Kidney (tissue), 14 donors: Measurements from ENCODE around the gene DIDO1. TPM values are rescaled to one million over a fixed set of nuclear protein-coding genes. Genes with fewer than 3 reads are reported as not detected.

Experiments used
- DNase-seq, 5 donors: peaks; one replicate each; pipeline ENCODE4 v3.0.0-alpha.2; 2013 to 2020
- FAIRE-seq: peaks from 2 replicates; lab custom pipeline; 2012; peaks lifted over from hg19 to GRCh38; lab: Jason Lieb, UNC
- H3K27ac ChIP-seq, 2 donors: one replicate each; pipeline ENCODE4 v1.7.0; 2013; ENCODE audit warnings: low read depth in 2 of 2, low read length in 2 of 2, inconsistent platforms in 1 of 2
- H3K27me3 ChIP-seq: one replicate; pipeline ENCODE4 v1.7.1; 2013; ENCODE audit warnings: low read length, inconsistent platforms; ENCODE audit not compliant: control insufficient read depth, insufficient read depth
- H3K36me3 ChIP-seq, 3 donors: one replicate each; pipeline versions ENCODE4 v1.7.0 to v1.7.1; 2013; ENCODE audit warnings: low read length in 3 of 3, control low read depth in 1 of 3, inconsistent platforms in 1 of 3; ENCODE audit not compliant: insufficient read depth in 3 of 3, control insufficient read depth in 2 of 3
- H3K4me1 ChIP-seq, 3 donors: one replicate each; pipeline versions ENCODE4 v1.7.0 to v1.7.1; 2013; ENCODE audit warnings: low read length in 3 of 3, inconsistent platforms in 1 of 3, low read depth in 1 of 3; ENCODE audit not compliant: control insufficient read depth in 2 of 3, insufficient read depth in 2 of 3
- H3K4me3 ChIP-seq, 3 donors: one replicate each; pipeline versions ENCODE4 v1.7.0 to v1.8.1; 2013; ENCODE audit warnings: low read length in 3 of 3, control low read depth in 1 of 3, inconsistent platforms in 1 of 3
- H3K9ac ChIP-seq, 3 donors: one replicate each; pipeline versions ENCODE4 v1.7.0 to v1.7.1; 2013; ENCODE audit warnings: low read length in 3 of 3, control low read depth in 1 of 3, inconsistent platforms in 1 of 3
- H3K9me3 ChIP-seq, 3 donors: one replicate each; pipeline versions ENCODE4 v1.7.0 to v1.7.1; 2013; ENCODE audit warnings: low read length in 3 of 3, control low read depth in 1 of 3, inconsistent platforms in 1 of 3; ENCODE audit not compliant: control insufficient read depth in 2 of 3, insufficient read depth in 1 of 3
- intact Hi-C: fragments of 100-400 bp; cut with DNase I; formaldehyde crosslinking; loops from one replicate; pipeline ENCODE4 v1.11.1; 2022
- polyA plus RNA-seq: library from polyadenylated mRNA; stranded (reverse); fragments of 350-450 nt; fragmentation: Illumina TruSeq; extraction: RNeasy Lipid Tissue Mini Kit (QIAGEN cat#74804); gene quantifications from one replicate; pipeline ENCODE4 v1.2.3, GENCODE V29; 2014; ENCODE audit warnings: low read depth, low replicate concordance; ENCODE audit not compliant: insufficient read depth
- total RNA-seq: library from RNA; stranded (reverse); fragmentation: NEBNext Ultra II Directional; extraction: Animal tissue kit (Norgen Biotek cat#: 25700); gene quantifications from one replicate; pipeline ENCODE4 v1.2.1, GENCODE V29; 2021
- TF ChIP-seq, protein P1 (sequence below): IDR thresholded peaks from 3 replicates; pipeline ENCODE4 v1.5.1; 2012; ENCODE audit warnings: mild to moderate bottlenecking, moderate library complexity, borderline replicate concordance; ENCODE audit not compliant: insufficient read depth; ENCODE audit errors: extremely low read depth
- donor health status: control.
- donor health status: control.
- donor health status: control.
- donor health status: control.
- donor health status: control.
- donor health status: DM: yes; HTN: yes; CAD: no.
- donor health status: Normal renal cell carcinoma (clear cell type).

DIDO1 gene
- total and polyA plus RNA-seq, 2 donors from 2014 or later: 23.0 to 67.9 TPM

DNA sequence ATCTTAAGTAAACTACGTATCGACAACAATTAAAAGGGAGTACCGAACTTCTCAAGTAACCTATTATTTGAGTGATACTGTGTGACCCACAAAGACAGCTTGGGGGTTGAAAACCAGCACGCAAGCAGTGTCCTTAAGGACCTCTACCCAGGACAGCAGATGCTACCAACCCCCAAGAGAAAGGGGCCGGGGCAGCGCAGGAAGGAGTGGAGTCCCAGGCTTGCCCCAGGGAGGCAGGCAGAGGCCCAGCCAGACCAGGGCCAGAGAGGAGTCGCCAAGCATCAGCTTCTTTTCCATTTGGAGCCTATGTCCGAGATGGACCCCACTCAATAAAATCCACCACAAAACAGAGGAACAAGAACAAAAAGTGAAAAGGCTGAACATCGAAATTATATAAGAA is 11.9 kb downstream of the DIDO1 start:
- Histone ChIP-seq H3K4me1 (peaks cover 0 to 27% (median 21%) of the 10 kb centered on the region in 3 donors), H3K27me3 (no peaks in the 10 kb centered on the region), H3K36me3 (peaks cover 7 to 29% (median 24%) of the 10 kb centered on the region in 3 donors), H3K27ac (no peak overlapping the region), H3K9ac (no peak overlapping the region), H3K4me3 (no peak overlapping the region), H3K9me3 (no peaks in the 10 kb centered on the region)
- intact Hi-C loops: no loop called here
- TF ChIP-seq, protein P1, sequence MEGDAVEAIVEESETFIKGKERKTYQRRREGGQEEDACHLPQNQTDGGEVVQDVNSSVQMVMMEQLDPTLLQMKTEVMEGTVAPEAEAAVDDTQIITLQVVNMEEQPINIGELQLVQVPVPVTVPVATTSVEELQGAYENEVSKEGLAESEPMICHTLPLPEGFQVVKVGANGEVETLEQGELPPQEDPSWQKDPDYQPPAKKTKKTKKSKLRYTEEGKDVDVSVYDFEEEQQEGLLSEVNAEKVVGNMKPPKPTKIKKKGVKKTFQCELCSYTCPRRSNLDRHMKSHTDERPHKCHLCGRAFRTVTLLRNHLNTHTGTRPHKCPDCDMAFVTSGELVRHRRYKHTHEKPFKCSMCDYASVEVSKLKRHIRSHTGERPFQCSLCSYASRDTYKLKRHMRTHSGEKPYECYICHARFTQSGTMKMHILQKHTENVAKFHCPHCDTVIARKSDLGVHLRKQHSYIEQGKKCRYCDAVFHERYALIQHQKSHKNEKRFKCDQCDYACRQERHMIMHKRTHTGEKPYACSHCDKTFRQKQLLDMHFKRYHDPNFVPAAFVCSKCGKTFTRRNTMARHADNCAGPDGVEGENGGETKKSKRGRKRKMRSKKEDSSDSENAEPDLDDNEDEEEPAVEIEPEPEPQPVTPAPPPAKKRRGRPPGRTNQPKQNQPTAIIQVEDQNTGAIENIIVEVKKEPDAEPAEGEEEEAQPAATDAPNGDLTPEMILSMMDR: no peak
- no peak for FAIRE-seq
- DNase-seq: no peak

DNA sequence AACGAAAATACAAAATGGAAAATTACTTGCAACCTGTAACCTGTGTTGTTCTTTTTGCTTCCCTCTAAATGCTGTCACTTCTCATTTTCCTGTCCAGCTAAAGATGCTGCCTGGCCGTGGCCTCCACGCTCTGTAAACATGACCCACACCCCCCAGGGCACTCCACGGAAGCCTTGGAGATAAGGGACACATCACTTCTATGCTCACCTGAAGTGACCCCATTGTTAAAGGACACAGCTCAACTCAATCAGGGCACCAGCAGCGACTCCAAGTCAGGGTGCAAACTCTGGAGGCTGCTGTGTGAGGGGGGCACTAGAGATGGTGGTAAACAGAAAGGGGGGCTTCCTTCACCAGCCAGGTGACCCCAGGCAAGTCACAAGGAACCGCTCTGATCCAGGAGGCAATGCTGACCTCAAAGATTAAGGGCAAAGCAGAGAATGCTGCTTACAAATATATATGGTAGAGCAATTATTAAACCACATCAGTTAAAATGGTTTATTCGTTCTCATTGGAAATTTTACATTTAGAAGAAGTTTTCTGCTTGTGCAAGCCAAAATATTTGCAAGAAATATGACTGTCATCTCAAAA is 13.2 kb downstream of the DIDO1 start:
- DNase-seq: no peak

DNA sequence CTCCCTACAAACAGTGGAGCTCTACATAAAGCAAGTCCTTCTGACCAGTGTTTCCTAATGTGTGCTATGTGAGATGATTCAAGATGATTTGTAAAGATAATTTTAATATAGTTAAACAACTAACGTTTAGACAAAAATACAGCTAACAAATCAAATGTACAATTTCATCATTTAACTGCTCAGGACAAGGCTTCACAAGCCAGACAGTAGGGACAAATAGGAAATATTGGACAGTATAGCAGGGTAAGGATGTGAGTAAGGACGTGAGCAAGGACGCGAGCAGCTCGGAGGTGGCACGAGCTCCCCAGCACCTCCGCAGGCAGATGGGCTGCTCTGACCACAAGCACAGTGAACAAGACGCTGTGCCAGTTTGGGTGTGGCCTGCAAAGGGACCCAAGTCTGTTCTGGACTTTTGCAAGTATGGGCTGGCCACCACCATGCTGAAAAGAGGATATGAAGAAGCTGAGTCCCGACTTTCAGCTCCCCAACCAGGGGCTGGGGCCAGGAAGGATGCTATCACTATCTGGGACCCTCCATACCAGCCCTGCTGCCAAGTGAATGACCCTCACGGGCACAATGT is 14.5 kb downstream of the DIDO1 start:
- TF ChIP-seq, protein P1: no peak
- peaks cover 11 to 51% (median 40%) of the 10 kb centered on the region in 3 donors for H3K36me3 ChIP-seq
- H3K4me3 ChIP-seq: no peak overlapping the region
- DNase-seq (no peak), FAIRE-seq (no peak)
- no peak overlapping the region for H3K9ac ChIP-seq
- H3K27ac ChIP-seq: no peak overlapping the region
- H3K4me1 ChIP-seq: peaks cover 0 to 11% (median 3%) of the 10 kb centered on the region in 3 donors
- H3K9me3 ChIP-seq: no peaks in the 10 kb centered on the region
- no peaks in the 10 kb centered on the region for H3K27me3 ChIP-seq
- intact Hi-C loops: no loop called here

More for the DNA sequence above, 13.2 kb downstream of the DIDO1 start:
- no peak for FAIRE-seq
- Histone ChIP-seq H3K27ac (no peak overlapping the region), H3K9ac (no peak overlapping the region), H3K27me3 (no peaks in the 10 kb centered on the region), H3K4me1 (peaks cover 0 to 22% (median 10%) of the 10 kb centered on the region in 3 donors), H3K4me3 (no peak overlapping the region), H3K36me3 (peaks cover 11 to 42% (median 33%) of the 10 kb centered on the region in 3 donors), H3K9me3 (no peaks in the 10 kb centered on the region)
- intact Hi-C loops: no loop called here
- TF ChIP-seq, protein P1: no peak
